K562 (cell line): ENCODE results near the gene IKZF3. TPM values are rescaled to one million over a fixed set of nuclear protein-coding genes. Genes with fewer than 3 reads are reported as not detected.

Source experiments
- ARID4B ChIP-seq: sonication (generic); formaldehyde crosslinking; IDR thresholded peaks from 2 replicates; pipeline ENCODE4 v1.8.0; 2022; ENCODE audit warnings: mild to moderate bottlenecking, missing genetic modification reagents
- ATF7 ChIP-seq: fragments of 450-650 bp; IDR thresholded peaks from 2 replicates; pipeline ENCODE4 v1.7.1; 2014; ENCODE audit warnings: mild to moderate bottlenecking, moderate library complexity
- BHLHE40 ChIP-seq: IDR thresholded peaks from 2 replicates; pipeline ENCODE4 v1.6.1; 2011; ENCODE audit warnings: low read length, improper control_type of control experiment
- ETS2 ChIP-seq: IDR thresholded peaks from 2 replicates; pipeline ENCODE4 v1.6.1; 2016; ENCODE audit warnings: borderline replicate concordance, missing genetic modification characterization, mild to moderate bottlenecking, moderate library complexity, missing compliant biosample characterization; ENCODE audit not compliant: poor library complexity, severe bottlenecking
- KLF13 ChIP-seq: fragments of 450-650 bp; IDR thresholded peaks from 2 replicates; pipeline ENCODE4 v1.6.1; 2016; ENCODE audit warnings: missing genetic modification characterization, low read depth, mild to moderate bottlenecking, missing compliant biosample characterization, moderate library complexity, borderline replicate concordance
- MAFF ChIP-seq: IDR thresholded peaks from 2 replicates; pipeline ENCODE4 v1.6.1; 2012; ENCODE audit warnings: low read length, improper control_type of control experiment
- NKRF ChIP-seq: fragments of 450-650 bp; IDR thresholded peaks from 2 replicates; pipeline ENCODE4 v1.6.1; 2016; ENCODE audit warnings: borderline replicate concordance
- ZNF589 ChIP-seq: fragments of 200-800 bp; sonication (Bioruptor generic); IDR thresholded peaks from 2 replicates; pipeline ENCODE4 v1.6.1; 2016; ENCODE audit warnings: low read depth, missing genetic modification characterization, missing compliant biosample characterization
- polyA plus RNA-seq, 8 experiments: library from polyadenylated mRNA; depleted of rRNA in 4 of 8; stranded (reverse) in 5 of 8; unstranded in 3 of 8; fragments of >200 nt; fragmentation: Nextera tagmentation in 2 of 8; fragmentation: Illumina TruSeq in 1 of 8; extraction: Ambion mirVana in 2 of 8; extraction: Trizol in 1 of 8; gene quantifications; 2 replicates each; pipeline versions ENCODE4 v1.2.1 to v1.2.3, GENCODE V29; 2011 to 2014; ENCODE audit warnings: inconsistent platforms in 1 of 8, missing spikeins in 1 of 8
- total RNA-seq, 7 experiments: library from RNA; depleted of rRNA in 6 of 7; stranded (reverse); fragments of >200 nt in 6 of 7; fragmentation: Illumina TruSeq in 2 of 7; extraction: Trizol in 2 of 7; gene quantifications; 2 replicates each; pipeline versions ENCODE4 v1.2.1 to v1.2.3, GENCODE V29; 2011 to 2021; ENCODE audit warnings: low replicate concordance in 1 of 7
- TF ChIP-seq, protein P1 (sequence below): fragments of 450-650 bp; IDR thresholded peaks from 2 replicates; pipeline ENCODE4 v1.6.1; 2016; ENCODE audit warnings: mild to moderate bottlenecking, moderate library complexity

Gene IKZF3
- total and polyA plus RNA-seq, 9 of the 15 experiments (the other 6 are each of a cell fraction or from before 2014, with no cell fraction given), result 0.06 to 1.6 (median 0.62) TPM

- TF ChIP-seq, protein P1, sequence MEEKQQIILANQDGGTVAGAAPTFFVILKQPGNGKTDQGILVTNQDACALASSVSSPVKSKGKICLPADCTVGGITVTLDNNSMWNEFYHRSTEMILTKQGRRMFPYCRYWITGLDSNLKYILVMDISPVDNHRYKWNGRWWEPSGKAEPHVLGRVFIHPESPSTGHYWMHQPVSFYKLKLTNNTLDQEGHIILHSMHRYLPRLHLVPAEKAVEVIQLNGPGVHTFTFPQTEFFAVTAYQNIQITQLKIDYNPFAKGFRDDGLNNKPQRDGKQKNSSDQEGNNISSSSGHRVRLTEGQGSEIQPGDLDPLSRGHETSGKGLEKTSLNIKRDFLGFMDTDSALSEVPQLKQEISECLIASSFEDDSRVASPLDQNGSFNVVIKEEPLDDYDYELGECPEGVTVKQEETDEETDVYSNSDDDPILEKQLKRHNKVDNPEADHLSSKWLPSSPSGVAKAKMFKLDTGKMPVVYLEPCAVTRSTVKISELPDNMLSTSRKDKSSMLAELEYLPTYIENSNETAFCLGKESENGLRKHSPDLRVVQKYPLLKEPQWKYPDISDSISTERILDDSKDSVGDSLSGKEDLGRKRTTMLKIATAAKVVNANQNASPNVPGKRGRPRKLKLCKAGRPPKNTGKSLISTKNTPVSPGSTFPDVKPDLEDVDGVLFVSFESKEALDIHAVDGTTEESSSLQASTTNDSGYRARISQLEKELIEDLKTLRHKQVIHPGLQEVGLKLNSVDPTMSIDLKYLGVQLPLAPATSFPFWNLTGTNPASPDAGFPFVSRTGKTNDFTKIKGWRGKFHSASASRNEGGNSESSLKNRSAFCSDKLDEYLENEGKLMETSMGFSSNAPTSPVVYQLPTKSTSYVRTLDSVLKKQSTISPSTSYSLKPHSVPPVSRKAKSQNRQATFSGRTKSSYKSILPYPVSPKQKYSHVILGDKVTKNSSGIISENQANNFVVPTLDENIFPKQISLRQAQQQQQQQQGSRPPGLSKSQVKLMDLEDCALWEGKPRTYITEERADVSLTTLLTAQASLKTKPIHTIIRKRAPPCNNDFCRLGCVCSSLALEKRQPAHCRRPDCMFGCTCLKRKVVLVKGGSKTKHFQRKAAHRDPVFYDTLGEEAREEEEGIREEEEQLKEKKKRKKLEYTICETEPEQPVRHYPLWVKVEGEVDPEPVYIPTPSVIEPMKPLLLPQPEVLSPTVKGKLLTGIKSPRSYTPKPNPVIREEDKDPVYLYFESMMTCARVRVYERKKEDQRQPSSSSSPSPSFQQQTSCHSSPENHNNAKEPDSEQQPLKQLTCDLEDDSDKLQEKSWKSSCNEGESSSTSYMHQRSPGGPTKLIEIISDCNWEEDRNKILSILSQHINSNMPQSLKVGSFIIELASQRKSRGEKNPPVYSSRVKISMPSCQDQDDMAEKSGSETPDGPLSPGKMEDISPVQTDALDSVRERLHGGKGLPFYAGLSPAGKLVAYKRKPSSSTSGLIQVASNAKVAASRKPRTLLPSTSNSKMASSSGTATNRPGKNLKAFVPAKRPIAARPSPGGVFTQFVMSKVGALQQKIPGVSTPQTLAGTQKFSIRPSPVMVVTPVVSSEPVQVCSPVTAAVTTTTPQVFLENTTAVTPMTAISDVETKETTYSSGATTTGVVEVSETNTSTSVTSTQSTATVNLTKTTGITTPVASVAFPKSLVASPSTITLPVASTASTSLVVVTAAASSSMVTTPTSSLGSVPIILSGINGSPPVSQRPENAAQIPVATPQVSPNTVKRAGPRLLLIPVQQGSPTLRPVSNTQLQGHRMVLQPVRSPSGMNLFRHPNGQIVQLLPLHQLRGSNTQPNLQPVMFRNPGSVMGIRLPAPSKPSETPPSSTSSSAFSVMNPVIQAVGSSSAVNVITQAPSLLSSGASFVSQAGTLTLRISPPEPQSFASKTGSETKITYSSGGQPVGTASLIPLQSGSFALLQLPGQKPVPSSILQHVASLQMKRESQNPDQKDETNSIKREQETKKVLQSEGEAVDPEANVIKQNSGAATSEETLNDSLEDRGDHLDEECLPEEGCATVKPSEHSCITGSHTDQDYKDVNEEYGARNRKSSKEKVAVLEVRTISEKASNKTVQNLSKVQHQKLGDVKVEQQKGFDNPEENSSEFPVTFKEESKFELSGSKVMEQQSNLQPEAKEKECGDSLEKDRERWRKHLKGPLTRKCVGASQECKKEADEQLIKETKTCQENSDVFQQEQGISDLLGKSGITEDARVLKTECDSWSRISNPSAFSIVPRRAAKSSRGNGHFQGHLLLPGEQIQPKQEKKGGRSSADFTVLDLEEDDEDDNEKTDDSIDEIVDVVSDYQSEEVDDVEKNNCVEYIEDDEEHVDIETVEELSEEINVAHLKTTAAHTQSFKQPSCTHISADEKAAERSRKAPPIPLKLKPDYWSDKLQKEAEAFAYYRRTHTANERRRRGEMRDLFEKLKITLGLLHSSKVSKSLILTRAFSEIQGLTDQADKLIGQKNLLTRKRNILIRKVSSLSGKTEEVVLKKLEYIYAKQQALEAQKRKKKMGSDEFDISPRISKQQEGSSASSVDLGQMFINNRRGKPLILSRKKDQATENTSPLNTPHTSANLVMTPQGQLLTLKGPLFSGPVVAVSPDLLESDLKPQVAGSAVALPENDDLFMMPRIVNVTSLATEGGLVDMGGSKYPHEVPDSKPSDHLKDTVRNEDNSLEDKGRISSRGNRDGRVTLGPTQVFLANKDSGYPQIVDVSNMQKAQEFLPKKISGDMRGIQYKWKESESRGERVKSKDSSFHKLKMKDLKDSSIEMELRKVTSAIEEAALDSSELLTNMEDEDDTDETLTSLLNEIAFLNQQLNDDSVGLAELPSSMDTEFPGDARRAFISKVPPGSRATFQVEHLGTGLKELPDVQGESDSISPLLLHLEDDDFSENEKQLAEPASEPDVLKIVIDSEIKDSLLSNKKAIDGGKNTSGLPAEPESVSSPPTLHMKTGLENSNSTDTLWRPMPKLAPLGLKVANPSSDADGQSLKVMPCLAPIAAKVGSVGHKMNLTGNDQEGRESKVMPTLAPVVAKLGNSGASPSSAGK, result no peak
- no peak for TF ChIP-seq ZNF589 (CRISPR knock-in tag)
- TF ChIP-seq ETS2, result no peak
- no peak for TF ChIP-seq KLF13 (tag)
- peak; percentile 45; the same call in 1 of the 2 replicates for TF ChIP-seq BHLHE40
- no peak for TF ChIP-seq ARID4B
- no peak for TF ChIP-seq MAFF
- TF ChIP-seq NKRF, result no peak
- TF ChIP-seq ATF7, result no peak
Observed at GRCh38 chr17:39769974-39770587, 94.0 kb downstream of the IKZF3 start (continued).
